NT2/D1 (cell line): ENCODE data around the gene RFTN1.
"Not testable (repeated sequence)": the region's sequence is repeated elsewhere in the genome, so short reads cannot be mapped to it uniquely, and the experiment has no call there.

Source experiments
- SUZ12 ChIP-seq: IDR thresholded peaks from 2 replicates; pipeline ENCODE4 v1.6.1; 2011; ENCODE audit not compliant: insufficient read length, insufficient read depth; ENCODE audit errors: extremely low read depth
- ZNF274 ChIP-seq: IDR thresholded peaks from 2 replicates; pipeline ENCODE4 v1.6.1; 2011; ENCODE audit warnings: mild to moderate bottlenecking, low read depth, low read length

GRCh38 chr3:16489326-16490061, 24.0 kb downstream of the RFTN1 start:
- not testable (repeated sequence) for TF ChIP-seq SUZ12, ZNF274
